SK-N-SH (cell line): Measurements from ENCODE around the gene MAD1L1. TPM values are rescaled to one million over a fixed set of nuclear protein-coding genes. Genes with fewer than 3 reads are reported as not detected.

Experiments used
- CTCF ChIA-PET: fragments of 300-600, 350-600 bp; formaldehyde crosslinking; extraction: SDS; loops from one replicate; lab custom pipeline; 2021; lab: Yijun Ruan, JAX
- POLR2A ChIA-PET: fragments of 350-600 bp; sonication (Branson Sonifier 250); formaldehyde crosslinking; extraction: SDS; loops from one replicate; lab custom pipeline; 2020; ENCODE audit warnings: antibody characterized with exemption, inconsistent platforms; lab: Yijun Ruan, JAX
- DNase-seq: peaks from one replicate; pipeline ENCODE4 v3.0.0; 2012
- H2AFZ ChIP-seq: fragments of 200-600 bp; sonication (generic); 2 replicates; pipeline ENCODE4 v1.8.1; 2016; ENCODE audit warnings: antibody characterized with exemption, mild to moderate bottlenecking, low read depth
- H3F3A ChIP-seq: fragments of 200-600 bp; sonication (generic); replicated peaks from 2 replicates; pipeline ENCODE3; 2016; ENCODE audit warnings: antibody characterized with exemption, mild to moderate bottlenecking; ENCODE audit not compliant: insufficient read depth
- H3K27ac ChIP-seq, 2 experiments: fragments of 200-500 bp in 1 of 2; fragments of 200-600 bp in 1 of 2; sonication (Bioruptor generic) in 1 of 2; sonication (generic), shearing (Covaris generic) in 1 of 2; 2 replicates each; pipeline versions ENCODE4 v1.5.1 to v1.6.1; 2014 to 2016; ENCODE audit warnings: low read depth in 2 of 2, inconsistent platforms in 1 of 2, low read length in 1 of 2, mild to moderate bottlenecking in 1 of 2, mixed read lengths in 1 of 2
- H3K27me3 ChIP-seq: fragments of 200-600 bp; sonication (generic), shearing (Covaris generic); 2 replicates; pipeline ENCODE4 v1.6.1; 2016; ENCODE audit warnings: mixed run types; ENCODE audit not compliant: insufficient read depth
- H3K36me3 ChIP-seq, 2 experiments: fragments of 200-500 bp in 1 of 2; fragments of 200-600 bp in 1 of 2; sonication (Bioruptor generic) in 1 of 2; sonication (generic) in 1 of 2; replicated peaks in 1 of 2; 2 replicates each; pipeline versions ENCODE3 to v1.5.1; 2014 to 2016; ENCODE audit warnings: low read length in 1 of 2, mild to moderate bottlenecking in 1 of 2; ENCODE audit not compliant: insufficient read depth in 2 of 2, control insufficient read depth in 1 of 2
- H3K4me1 ChIP-seq, 2 experiments: fragments of 200-500 bp in 1 of 2; fragments of 200-600 bp in 1 of 2; sonication (Bioruptor generic) in 1 of 2; sonication (generic), shearing (Covaris generic) in 1 of 2; 2 replicates each; pipeline versions ENCODE4 v1.5.1 to v1.6.1; 2014 to 2016; ENCODE audit warnings: low read depth in 1 of 2, low read length in 1 of 2, mixed run types in 1 of 2; ENCODE audit not compliant: insufficient read depth in 2 of 2, control insufficient read depth in 1 of 2
- H3K4me2 ChIP-seq: fragments of 200-600 bp; sonication (generic), shearing (Covaris generic); 2 replicates; pipeline ENCODE4 v1.6.1; 2017; ENCODE audit warnings: mixed run types
- H3K4me3 ChIP-seq, 2 experiments: fragments of 200-500 bp in 1 of 2; fragments of 200-600 bp in 1 of 2; sonication (Bioruptor generic) in 1 of 2; sonication (generic), shearing (Covaris generic) in 1 of 2; 2 replicates each; pipeline versions ENCODE4 v1.5.1 to v1.8.1; 2014 to 2016; ENCODE audit warnings: low read depth in 2 of 2, inconsistent platforms in 1 of 2, low read length in 1 of 2, mild to moderate bottlenecking in 1 of 2, mixed read lengths in 1 of 2, moderate library complexity in 1 of 2
- H3K79me2 ChIP-seq: fragments of 200-600 bp; sonication (generic); 2 replicates; pipeline ENCODE4 v1.8.1; 2017; ENCODE audit warnings: mild to moderate bottlenecking; ENCODE audit not compliant: insufficient read depth
- H3K9ac ChIP-seq: fragments of 200-600 bp; sonication (generic); 2 replicates; pipeline ENCODE4 v1.6.1; 2017; ENCODE audit warnings: mixed run types
- H3K9me2 ChIP-seq: fragments of 200-600 bp; sonication (generic); 2 replicates; pipeline ENCODE4 v1.6.1; 2017; ENCODE audit warnings: mixed run types
- H3K9me3 ChIP-seq: fragments of 200-600 bp; sonication (generic); 2 replicates; pipeline ENCODE4 v1.6.1; 2017; ENCODE audit warnings: mixed run types, mild to moderate bottlenecking, moderate library complexity
- H4K20me1 ChIP-seq: fragments of 200-600 bp; sonication (generic); 2 replicates; pipeline ENCODE4 v1.6.1; 2017; ENCODE audit warnings: mild to moderate bottlenecking, mixed run types; ENCODE audit not compliant: insufficient read depth
- EP300 ChIP-seq, 2 experiments: IDR thresholded peaks; 2 replicates each; pipeline versions ENCODE4 v1.4.0 to v1.6.1; 2012; ENCODE audit warnings: borderline replicate concordance in 1 of 2, low read depth in 1 of 2, low read length in 1 of 2
- FOSL2 ChIP-seq: IDR thresholded peaks from 2 replicates; pipeline ENCODE4 v1.4.0; 2012; ENCODE audit warnings: low read depth, mild to moderate bottlenecking, moderate library complexity, borderline replicate concordance
- GABPA ChIP-seq: IDR thresholded peaks from 2 replicates; pipeline ENCODE4 v1.4.0; 2012; ENCODE audit warnings: low read depth, mild to moderate bottlenecking
- JUND ChIP-seq: IDR thresholded peaks from 2 replicates; pipeline ENCODE4 v1.4.0; 2012
- MXI1 ChIP-seq: IDR thresholded peaks from 2 replicates; pipeline ENCODE4 v1.6.1; 2012; ENCODE audit warnings: mild to moderate bottlenecking, low read depth, low read length, improper control_type of control experiment
- NRF1 ChIP-seq: IDR thresholded peaks from 2 replicates; pipeline ENCODE4 v1.6.1; 2012; ENCODE audit warnings: low read depth, mild to moderate bottlenecking, low read length
- RAD21 ChIP-seq: IDR thresholded peaks from 2 replicates; pipeline ENCODE4 v1.6.1; 2012; ENCODE audit warnings: mild to moderate bottlenecking, low read length
- RCOR1 ChIP-seq: fragments of 150-350 bp; IDR thresholded peaks from 2 replicates; pipeline ENCODE4 v1.6.1; 2017; ENCODE audit warnings: antibody characterized with exemption, low read length
- SMC3 ChIP-seq: IDR thresholded peaks from 2 replicates; pipeline ENCODE4 v1.6.1; 2012; ENCODE audit warnings: low read depth, low read length, improper control_type of control experiment
- TAF1 ChIP-seq: IDR thresholded peaks from 2 replicates; pipeline ENCODE4 v1.6.1; 2012; ENCODE audit warnings: low read depth, mild to moderate bottlenecking, low read length, moderate library complexity, borderline replicate concordance
- TCF12 ChIP-seq: IDR thresholded peaks from 2 replicates; pipeline ENCODE4 v1.4.0; 2012
- TEAD4 ChIP-seq: IDR thresholded peaks from 2 replicates; pipeline ENCODE4 v1.4.0; 2012; ENCODE audit warnings: mild to moderate bottlenecking, borderline replicate concordance; ENCODE audit not compliant: insufficient read depth
- WGBS: methylation state at CpG from one replicate; pipeline ENCODE4 v1.1.6; 2017; ENCODE audit warnings: low lambda C conversion rate; 5-methylcytosine and 5-hydroxymethylcytosine counted together
- polyA plus RNA-seq, 3 experiments: library from polyadenylated mRNA; depleted of rRNA; stranded (reverse); fragments of >200 nt; gene quantifications; 2 replicates each; pipeline ENCODE4 v1.2.3, GENCODE V29; 2012
- TF ChIP-seq, protein P1 (sequence below): IDR thresholded peaks from 2 replicates; pipeline ENCODE4 v1.4.0; 2012; ENCODE audit warnings: low read depth, borderline replicate concordance
- TF ChIP-seq, protein P2 (sequence below): IDR thresholded peaks from 2 replicates; pipeline ENCODE4 v1.4.0; 2012; ENCODE audit warnings: low read depth, borderline replicate concordance
- TF ChIP-seq, protein P3 (sequence below): IDR thresholded peaks from 2 replicates; pipeline ENCODE4 v1.6.1; 2012; ENCODE audit warnings: mild to moderate bottlenecking, low read depth, low read length, moderate library complexity
- TF ChIP-seq, protein P4 (sequence below): fragments of 150-350 bp; IDR thresholded peaks from 2 replicates; pipeline ENCODE4 v1.6.1; 2016; ENCODE audit warnings: mild to moderate bottlenecking, low read depth, low read length
- TF ChIP-seq, protein P5 (sequence below): fragments of 200-600 bp; sonication (generic); IDR thresholded peaks from 2 replicates; pipeline ENCODE4 v1.6.1; 2017; ENCODE audit warnings: antibody characterized with exemption, mild to moderate bottlenecking, moderate library complexity
- TF ChIP-seq, protein P6 (sequence below): IDR thresholded peaks from 2 replicates; pipeline ENCODE4; 2012

The MAD1L1 gene
- polyA plus RNA-seq, 1 of the 3 experiments (the other 2 are of a cell fraction), result 46.2 TPM

DNA sequence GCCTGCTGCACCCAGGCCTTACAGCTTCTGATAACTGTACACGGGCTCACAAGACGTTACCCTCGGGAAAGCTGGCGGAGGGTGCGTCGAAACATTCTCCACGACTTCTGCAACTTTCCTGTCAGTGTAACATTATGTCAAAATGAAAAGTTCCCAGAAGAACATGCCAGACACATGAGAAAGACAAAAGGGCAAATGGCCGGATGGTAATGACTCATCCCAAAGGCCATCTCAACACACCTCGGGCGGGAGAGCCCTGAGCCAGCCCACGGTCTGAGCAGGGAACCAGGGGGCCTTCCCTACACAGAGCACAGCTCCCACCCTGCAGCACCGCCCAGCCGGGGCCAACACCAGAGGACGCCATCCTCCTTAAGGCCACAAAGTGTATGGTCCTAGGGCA, 118.7 kb downstream of the MAD1L1 start (continued):
- TF ChIP-seq SMC3 (no peak), TEAD4 (no peak), RAD21 (no peak), FOSL2 (peak; percentile 95; the same call in 1 of the 2 replicates), MXI1 (no peak)
- TF ChIP-seq, protein P1, sequence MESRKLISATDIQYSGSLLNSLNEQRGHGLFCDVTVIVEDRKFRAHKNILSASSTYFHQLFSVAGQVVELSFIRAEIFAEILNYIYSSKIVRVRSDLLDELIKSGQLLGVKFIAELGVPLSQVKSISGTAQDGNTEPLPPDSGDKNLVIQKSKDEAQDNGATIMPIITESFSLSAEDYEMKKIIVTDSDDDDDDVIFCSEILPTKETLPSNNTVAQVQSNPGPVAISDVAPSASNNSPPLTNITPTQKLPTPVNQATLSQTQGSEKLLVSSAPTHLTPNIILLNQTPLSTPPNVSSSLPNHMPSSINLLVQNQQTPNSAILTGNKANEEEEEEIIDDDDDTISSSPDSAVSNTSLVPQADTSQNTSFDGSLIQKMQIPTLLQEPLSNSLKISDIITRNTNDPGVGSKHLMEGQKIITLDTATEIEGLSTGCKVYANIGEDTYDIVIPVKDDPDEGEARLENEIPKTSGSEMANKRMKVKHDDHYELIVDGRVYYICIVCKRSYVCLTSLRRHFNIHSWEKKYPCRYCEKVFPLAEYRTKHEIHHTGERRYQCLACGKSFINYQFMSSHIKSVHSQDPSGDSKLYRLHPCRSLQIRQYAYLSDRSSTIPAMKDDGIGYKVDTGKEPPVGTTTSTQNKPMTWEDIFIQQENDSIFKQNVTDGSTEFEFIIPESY, result no peak
- TF ChIP-seq, protein P2, sequence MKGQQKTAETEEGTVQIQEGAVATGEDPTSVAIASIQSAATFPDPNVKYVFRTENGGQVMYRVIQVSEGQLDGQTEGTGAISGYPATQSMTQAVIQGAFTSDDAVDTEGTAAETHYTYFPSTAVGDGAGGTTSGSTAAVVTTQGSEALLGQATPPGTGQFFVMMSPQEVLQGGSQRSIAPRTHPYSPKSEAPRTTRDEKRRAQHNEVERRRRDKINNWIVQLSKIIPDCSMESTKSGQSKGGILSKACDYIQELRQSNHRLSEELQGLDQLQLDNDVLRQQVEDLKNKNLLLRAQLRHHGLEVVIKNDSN, result no peak
- TF ChIP-seq, all 33 proteins: peak for 8

DNA sequence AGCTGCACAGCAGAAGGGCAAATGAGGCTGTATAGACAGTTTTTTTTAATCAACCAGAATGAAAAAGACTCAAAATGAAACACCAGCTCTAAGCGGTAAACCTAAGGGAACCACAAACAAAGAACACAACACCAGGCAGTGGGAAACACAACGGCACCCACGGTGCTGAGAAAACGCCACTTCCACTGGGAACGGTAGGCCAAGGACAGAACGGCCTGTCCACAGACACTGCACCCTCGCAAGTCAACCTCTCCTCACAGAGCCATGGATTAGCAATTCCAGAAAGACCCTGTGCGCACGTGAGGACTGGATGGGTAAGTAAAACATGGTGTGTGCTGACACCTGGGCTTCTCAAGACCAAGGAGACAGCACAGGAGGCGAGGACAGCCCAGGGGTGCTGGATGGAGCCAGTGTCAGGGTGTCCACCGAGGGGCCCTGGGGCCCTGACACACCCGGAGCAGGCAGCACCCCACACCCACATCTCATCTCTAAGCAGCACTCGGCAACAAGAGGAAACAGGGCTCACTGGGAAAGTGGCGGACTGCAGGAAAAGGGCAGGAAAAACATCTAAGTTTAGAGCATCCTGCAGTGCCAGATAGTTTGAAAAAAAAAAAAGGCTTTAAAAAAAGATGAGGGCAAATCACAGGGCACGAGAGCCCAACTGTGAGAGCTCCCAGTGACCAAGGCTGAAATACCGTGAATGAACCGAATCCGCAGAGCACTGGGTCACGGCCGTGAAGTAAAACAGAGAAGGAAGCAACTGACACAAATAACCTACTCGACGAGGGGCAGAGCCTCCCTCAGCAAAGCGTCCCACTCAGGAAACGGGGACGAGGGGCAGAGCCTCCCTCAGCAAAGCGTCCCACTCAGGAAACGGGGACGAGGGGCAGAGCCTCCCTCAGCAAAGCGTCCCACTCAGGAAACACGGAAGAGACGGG, 120.2 kb downstream of the MAD1L1 start:
- CTCF ChIA-PET, result interaction anchor here (0.6 to 1.0 kb wide), 3 partner anchors 10 to 90 kb away, joined by 3 read pairs; no protein-coding TSS in a partner anchor
- 94% methylated on average over 31 of the region's 31 CpGs for WGBS
- Histone ChIP-seq H3K79me2 (no peaks in the 10 kb centered on the region; the same call in 1 of the 2 replicates), H3K4me1 (peaks cover 40 to 75% of the 10 kb centered on the region in 2 experiments), H2AFZ (no peak overlapping the region), H3K27me3 (no peaks in the 10 kb centered on the region), H3K4me3 (no peak overlapping the region), H3F3A (peaks cover 12% of the 10 kb centered on the region), H3K27ac (peak overlapping the region in 1 of 2 experiments; percentile 58; a peak in 3 of 4 replicates), H3K9me3 (no peaks in the 10 kb centered on the region), H3K4me2 (no peak overlapping the region), H3K9me2 (no peaks in the 10 kb centered on the region), H4K20me1 (peaks cover 3% of the 10 kb centered on the region; the same call in 1 of the 2 replicates), H3K9ac (no peak overlapping the region), H3K36me3 (no peaks in the 10 kb centered on the region)
- POLR2A ChIA-PET, result no interaction called here
- no peak for DNase-seq
- TF ChIP-seq RCOR1 (no peak), TAF1 (no peak), JUND (no peak), EP300 (IDR thresholded peaks at IDR 0.05; ENCODE audit: borderline replicate concordance in 1 of 2, low read depth in 1 of 2, low read length in 1 of 2) (no peak), NRF1 (no peak), TCF12 (no peak), GABPA (no peak), TEAD4 (no peak)
- TF ChIP-seq, protein P3, sequence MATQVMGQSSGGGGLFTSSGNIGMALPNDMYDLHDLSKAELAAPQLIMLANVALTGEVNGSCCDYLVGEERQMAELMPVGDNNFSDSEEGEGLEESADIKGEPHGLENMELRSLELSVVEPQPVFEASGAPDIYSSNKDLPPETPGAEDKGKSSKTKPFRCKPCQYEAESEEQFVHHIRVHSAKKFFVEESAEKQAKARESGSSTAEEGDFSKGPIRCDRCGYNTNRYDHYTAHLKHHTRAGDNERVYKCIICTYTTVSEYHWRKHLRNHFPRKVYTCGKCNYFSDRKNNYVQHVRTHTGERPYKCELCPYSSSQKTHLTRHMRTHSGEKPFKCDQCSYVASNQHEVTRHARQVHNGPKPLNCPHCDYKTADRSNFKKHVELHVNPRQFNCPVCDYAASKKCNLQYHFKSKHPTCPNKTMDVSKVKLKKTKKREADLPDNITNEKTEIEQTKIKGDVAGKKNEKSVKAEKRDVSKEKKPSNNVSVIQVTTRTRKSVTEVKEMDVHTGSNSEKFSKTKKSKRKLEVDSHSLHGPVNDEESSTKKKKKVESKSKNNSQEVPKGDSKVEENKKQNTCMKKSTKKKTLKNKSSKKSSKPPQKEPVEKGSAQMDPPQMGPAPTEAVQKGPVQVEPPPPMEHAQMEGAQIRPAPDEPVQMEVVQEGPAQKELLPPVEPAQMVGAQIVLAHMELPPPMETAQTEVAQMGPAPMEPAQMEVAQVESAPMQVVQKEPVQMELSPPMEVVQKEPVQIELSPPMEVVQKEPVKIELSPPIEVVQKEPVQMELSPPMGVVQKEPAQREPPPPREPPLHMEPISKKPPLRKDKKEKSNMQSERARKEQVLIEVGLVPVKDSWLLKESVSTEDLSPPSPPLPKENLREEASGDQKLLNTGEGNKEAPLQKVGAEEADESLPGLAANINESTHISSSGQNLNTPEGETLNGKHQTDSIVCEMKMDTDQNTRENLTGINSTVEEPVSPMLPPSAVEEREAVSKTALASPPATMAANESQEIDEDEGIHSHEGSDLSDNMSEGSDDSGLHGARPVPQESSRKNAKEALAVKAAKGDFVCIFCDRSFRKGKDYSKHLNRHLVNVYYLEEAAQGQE, result no peak
- TF ChIP-seq, protein P4, sequence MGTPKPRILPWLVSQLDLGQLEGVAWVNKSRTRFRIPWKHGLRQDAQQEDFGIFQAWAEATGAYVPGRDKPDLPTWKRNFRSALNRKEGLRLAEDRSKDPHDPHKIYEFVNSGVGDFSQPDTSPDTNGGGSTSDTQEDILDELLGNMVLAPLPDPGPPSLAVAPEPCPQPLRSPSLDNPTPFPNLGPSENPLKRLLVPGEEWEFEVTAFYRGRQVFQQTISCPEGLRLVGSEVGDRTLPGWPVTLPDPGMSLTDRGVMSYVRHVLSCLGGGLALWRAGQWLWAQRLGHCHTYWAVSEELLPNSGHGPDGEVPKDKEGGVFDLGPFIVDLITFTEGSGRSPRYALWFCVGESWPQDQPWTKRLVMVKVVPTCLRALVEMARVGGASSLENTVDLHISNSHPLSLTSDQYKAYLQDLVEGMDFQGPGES, result no peak
- TF ChIP-seq, protein P5, sequence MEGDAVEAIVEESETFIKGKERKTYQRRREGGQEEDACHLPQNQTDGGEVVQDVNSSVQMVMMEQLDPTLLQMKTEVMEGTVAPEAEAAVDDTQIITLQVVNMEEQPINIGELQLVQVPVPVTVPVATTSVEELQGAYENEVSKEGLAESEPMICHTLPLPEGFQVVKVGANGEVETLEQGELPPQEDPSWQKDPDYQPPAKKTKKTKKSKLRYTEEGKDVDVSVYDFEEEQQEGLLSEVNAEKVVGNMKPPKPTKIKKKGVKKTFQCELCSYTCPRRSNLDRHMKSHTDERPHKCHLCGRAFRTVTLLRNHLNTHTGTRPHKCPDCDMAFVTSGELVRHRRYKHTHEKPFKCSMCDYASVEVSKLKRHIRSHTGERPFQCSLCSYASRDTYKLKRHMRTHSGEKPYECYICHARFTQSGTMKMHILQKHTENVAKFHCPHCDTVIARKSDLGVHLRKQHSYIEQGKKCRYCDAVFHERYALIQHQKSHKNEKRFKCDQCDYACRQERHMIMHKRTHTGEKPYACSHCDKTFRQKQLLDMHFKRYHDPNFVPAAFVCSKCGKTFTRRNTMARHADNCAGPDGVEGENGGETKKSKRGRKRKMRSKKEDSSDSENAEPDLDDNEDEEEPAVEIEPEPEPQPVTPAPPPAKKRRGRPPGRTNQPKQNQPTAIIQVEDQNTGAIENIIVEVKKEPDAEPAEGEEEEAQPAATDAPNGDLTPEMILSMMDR, result no peak
- TF ChIP-seq, protein P6, sequence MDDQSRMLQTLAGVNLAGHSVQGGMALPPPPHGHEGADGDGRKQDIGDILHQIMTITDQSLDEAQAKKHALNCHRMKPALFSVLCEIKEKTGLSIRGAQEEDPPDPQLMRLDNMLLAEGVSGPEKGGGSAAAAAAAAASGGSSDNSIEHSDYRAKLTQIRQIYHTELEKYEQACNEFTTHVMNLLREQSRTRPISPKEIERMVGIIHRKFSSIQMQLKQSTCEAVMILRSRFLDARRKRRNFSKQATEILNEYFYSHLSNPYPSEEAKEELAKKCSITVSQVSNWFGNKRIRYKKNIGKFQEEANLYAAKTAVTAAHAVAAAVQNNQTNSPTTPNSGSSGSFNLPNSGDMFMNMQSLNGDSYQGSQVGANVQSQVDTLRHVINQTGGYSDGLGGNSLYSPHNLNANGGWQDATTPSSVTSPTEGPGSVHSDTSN, result no peak
